Neural progenitor cell (in vitro differentiated cells): ENCODE results near the gene ACTL7B.

ENCODE experiments used
- CTCF ChIP-seq: fragments of 200-600 bp; sonication (generic); IDR thresholded peaks from 2 replicates; pipeline ENCODE4 v1.5.1; 2017; ENCODE audit warnings: antibody characterized with exemption, mild to moderate bottlenecking
- EZH2 ChIP-seq: fragments of 200-600 bp; sonication (generic); IDR thresholded peaks from 2 replicates; pipeline ENCODE4 v1.6.1; 2017; ENCODE audit warnings: antibody characterized with exemption, mild to moderate bottlenecking, moderate library complexity

GRCh38 chr9:108854641-108855528 is 901 bp downstream of the ACTL7B start:
- no peak for TF ChIP-seq CTCF
- no peak for TF ChIP-seq EZH2
